DMS 273 (cell line): ENCODE data around the gene HIGD2A.

ENCODE experiments used
- DNase-seq: peaks from one replicate; lab custom pipeline; 2025; ENCODE audit not compliant: unreplicated experiment; lab: John Stamatoyannopoulos, UW

The HIGD2A gene, protein sequence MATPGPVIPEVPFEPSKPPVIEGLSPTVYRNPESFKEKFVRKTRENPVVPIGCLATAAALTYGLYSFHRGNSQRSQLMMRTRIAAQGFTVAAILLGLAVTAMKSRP

DNA sequence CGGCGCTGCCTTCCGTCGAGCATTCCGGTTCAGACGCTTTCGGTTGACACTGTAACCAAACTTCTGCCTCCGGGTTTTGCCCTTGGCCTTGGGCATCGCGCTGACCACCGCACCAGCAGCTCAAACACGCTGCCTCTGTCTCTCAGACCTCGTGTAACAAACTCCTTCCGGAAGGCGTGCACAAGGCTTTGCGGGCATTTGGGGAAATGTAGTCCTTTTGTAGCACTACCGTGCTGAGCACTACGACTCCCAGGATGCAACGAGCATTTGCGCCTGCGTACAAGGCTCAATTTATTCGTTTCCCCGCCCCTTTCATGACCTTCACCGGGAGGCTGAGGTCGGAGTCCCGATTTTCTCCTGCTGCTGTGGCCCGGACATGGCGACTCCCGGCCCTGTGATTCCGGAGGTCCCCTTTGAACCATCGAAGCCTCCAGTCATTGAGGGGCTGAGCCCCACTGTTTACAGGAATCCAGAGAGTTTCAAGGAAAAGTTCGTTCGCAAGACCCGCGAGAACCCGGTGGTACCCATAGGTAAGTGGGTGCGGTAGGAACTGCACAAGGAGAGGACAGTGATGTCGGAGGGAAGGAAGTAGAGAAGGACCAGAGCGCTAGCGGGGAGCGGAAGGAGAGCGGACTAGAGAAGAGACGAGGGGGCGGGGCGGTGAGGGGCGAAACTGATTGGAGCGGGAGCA lies at the start of gene HIGD2A, which contains the start of gene NOP16:
HIGD2A (plus strand) TSS at position 308 of the 691 bp plus-strand sequence; CDS start at position 377, 69 bp downstream.
NOP16 (minus strand) TSS at position 155 of the 691 bp plus-strand sequence; CDS start at position 96, 59 bp downstream.
- DNase-seq: peak; percentile 100

GRCh38 chr5:176339304-176339703 lies 49.2 kb upstream of the HIGD2A start:
- DNase-seq: no peak

- no peak for DNase-seq
Observed at GRCh38 chr5:176341325-176342157, 47.0 kb upstream of the HIGD2A start.

GRCh38 chr5:176342158-176342483 lies 46.4 kb upstream of the HIGD2A start:
- DNase-seq: no peak

GRCh38 chr5:176342766-176343458 lies 45.6 kb upstream of the HIGD2A start:
- no peak for DNase-seq

DNA sequence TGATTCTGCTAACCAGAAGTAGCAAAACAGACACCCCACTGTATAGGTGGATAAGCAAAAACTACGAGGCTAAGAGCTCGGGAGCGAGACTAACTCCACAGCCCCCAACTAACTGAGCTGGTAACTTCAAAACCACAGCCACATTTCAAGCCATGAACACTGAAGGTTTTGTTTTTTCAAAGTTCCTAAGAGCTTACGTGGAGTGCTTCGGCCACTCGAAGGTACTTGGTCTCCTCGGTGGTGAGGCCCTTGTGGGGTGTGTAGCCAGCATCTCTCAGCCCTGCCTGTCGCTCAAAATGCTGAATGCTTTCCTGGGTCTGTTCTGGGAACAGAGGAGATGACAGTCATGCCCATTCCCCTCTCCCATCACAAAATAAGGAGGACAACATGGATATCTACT lies 38.1 kb upstream of the HIGD2A start:
- no peak for DNase-seq

- DNase-seq: no peak
Observed at GRCh38 chr5:176352116-176352878, 36.3 kb upstream of the HIGD2A start.

DNA sequence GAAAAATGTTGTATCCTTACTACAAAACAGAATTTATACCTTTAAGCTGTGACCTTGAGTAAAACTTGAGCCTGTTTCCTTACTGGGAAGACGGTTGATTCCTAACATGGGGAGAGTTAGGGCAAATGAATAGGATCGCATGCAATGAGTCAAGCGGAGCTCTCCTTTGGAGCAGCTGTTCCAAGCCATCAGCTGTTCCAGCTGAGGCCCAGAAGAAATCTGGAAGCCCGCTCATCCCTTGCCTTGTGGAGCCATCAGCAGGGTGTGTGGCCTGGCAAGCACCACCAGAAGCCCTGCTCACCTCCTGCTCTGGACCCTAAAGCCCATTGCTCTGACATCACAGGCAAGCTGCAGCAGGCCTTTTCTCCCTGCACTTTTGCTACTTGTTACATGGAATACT lies 35.0 kb upstream of the HIGD2A start:
- DNase-seq: no peak

DNA sequence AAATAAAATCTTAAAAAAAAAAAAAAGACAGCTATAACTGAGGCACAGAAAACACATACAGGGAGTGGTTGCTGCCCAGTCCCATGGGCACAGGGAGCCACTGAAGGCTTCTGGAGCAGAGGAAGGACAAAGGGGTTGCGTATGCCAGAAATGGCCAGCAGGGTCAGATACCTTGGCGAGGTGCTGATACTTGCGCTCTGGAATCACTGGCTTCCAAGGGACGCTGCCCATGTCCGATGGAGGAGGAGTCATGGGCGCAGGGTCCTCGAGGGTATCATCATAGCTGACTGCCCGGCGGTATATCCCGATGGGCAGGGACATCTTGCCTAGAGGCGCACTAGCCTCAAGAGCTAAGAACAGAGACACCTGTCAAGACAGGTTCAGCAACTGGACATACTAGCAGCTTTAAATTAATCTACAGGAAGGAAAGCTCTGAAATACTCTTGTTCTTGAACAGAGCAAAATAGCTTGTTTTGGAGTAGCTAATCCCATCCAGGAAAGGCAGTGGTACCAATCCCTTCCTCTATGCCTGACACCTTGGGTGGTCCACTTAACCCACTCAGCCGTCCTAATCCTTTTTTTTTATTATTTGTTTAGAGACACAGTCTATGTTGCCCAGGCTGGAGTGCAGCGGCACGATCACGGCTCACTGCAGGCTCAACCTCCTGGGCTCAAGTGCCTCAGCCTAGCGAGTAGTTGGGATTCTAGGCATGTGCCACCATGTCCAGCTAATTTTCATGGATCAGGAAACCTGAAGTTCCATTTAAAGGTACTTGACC lies 33.0 kb upstream of the HIGD2A start:
- no peak for DNase-seq

GRCh38 chr5:176356179-176356566 lies 32.4 kb upstream of the HIGD2A start:
- no peak for DNase-seq

GRCh38 chr5:176359658-176360057 lies 28.9 kb upstream of the HIGD2A start:
- DNase-seq: no peak

DNA sequence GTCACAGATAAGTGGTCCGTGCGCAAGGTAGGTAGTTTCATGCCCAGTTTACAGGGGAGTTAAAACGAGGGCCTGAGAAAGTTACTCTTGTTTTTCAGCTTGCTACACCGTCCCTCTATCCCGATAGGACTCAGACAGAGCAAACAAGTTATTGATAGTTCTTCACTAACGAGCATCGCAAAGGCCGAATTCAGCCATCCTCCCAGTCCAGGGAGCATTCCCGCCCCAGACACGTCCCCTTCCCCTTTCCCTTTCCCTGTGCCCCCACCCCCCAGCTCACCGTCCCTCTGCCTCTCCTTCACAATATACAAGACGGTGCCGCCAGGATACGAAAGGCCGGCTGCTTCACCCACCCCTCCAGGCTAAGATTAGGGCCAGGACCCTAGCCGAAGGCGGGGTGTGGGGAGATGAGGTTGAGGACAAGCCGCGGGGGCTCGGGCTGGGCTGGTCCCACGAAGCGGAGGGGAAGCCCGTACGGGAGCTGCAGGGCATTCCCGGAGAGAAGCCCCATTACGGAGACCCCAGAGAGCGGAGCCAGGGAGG lies 27.6 kb upstream of the HIGD2A start:
- DNase-seq: no peak

DNA sequence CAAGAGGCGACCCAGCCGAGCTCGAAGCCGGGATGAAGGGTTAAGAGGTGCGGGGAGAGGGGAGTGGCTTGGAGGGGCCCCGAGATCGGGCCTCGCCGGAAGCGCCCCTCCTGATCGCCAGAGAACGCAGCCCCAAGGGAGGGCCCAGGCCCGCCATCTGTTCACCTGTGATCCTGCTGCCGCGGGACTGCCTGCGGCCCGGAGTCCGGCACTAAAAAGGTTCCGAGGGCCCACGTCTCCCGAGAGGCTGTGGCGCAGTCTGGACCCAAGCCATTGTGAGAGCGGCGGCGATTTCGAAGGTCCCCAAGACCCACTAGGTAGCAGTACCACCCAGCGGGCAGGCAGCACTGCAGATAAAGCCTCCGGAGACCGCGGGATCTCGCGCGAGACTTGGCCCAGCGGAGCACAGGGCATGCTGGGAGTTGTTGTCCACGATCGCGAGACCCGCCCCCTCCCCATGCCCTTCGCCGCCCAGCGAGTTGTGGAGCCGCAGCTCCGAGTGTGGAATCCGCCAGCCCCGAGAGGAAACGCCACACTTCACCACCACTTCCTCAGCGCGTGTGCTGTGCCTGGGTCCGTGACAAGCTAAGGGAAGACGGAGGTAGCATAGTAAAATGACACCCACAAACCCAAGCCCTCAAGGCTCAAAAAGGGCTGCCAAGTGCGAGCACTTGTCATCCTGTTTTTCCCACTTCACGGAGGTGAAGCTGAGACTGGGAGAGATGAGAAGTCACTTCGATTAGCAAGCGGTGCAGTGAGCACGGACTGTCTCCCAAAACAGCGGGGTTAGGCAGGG lies 26.9 kb upstream of the HIGD2A start, which contains the start of gene KIAA1191:
KIAA1191 (minus strand) TSS at position 328 of the 796 bp plus-strand sequence. CDS start 2,256 bp downstream, outside the sequence.
- peak; percentile 93 for DNase-seq

DNA sequence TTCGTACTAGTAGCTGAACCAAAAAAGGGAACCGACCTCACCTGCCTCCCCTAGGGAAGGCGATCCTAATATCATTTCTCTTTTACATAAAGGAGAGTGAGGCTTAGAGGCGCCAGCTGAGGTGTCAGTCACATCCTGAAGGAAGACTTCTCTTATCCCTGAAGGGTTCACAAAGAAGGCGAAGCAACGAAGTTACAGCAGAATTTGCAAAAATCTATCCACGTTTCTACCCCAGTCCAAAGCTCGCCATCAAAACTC lies 26.4 kb upstream of the HIGD2A start:
- no peak for DNase-seq

GRCh38 chr5:176364765-176365350 lies 23.7 kb upstream of the HIGD2A start:
- peak; percentile 69 for DNase-seq

DNA sequence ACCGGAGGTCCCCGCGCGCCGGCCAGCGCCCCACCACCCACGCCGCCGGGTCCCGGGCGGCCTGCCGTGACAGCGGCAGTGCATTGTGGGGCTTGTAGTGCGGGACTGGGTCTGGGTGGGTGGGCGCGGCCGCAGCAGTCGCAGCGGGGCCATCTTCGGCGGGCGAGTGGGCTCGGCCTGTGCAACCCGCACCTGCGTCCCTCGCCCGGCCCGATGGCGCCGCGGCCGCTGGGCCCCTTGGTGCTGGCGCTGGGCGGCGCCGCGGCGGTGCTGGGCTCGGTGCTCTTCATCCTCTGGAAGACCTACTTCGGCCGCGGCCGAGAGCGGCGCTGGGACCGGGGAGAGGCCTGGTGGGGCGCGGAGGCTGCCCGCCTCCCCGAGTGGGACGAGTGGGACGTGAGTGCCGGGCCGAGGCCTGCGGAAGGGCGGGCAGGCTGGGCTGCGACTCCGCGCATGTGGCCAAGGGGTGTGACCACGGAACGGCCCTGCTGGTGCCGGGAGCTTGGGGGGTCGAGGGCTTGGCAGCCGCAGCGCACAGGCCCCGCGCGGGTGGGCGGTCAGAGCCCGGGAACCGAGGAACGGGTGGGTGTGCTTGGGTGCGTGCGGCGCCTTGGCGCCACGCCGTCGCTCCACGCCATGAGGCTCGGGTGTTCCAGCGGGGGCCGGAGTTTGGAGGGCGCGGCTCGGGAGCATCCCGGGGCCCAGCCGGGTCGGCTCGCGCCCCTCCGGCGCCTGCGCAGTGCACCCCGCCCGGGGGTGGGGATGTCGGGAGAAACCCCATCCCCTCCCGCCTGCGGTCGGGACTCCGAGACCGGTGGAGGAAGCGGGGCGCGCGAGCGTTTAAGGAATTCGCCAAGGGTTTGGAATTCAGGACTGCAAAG lies 23.0 kb upstream of the HIGD2A start, which contains the start of gene ARL10:
ARL10 (plus strand) TSS at position 137 of the 881 bp plus-strand sequence; CDS start at position 214, 77 bp downstream.
- peak; percentile 69 for DNase-seq

DNA sequence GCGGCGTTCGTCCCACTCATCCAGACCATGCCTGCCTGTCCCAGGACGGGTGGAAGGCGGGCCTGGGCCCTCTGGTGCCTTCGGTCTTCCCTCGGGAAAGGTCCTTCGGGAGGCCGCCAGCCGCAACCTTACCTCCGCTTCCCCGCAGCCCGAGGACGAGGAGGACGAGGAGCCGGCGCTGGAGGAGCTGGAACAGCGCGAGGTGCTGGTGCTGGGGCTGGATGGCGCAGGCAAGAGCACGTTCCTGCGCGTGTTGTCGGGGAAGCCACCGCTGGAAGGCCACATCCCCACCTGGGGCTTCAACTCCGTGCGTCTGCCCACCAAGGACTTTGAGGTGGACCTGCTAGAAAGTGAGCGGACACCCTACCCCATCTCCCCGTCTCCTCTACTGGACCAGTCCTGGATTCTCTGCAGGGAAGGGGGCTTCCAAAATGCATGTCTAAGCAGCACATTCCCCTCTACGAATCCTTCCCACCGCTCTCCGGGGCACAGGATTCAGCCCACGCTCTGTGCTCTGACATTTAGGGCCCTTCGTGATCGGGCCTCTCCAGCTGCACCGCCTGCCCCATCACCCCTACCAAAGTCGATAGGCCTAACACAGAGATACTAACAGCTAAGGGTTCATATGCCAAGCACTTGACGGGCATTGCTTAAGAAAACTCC lies 22.2 kb upstream of the HIGD2A start:
- DNase-seq: no peak
